ENCODE data around the gene CNOT6L. TPM values are rescaled to one million over a fixed set of nuclear protein-coding genes. Genes with fewer than 3 reads are reported as not detected.

Gene CNOT6L
- total and polyA plus RNA-seq, 2 of the 13 experiments (the other 11 are each of a cell fraction or from before 2014, with no cell fraction given), result 7.9 to 13.5 TPM

GRCh38 chr4:77833126-77833724 lies 14.1 kb upstream of the CNOT6L start:
- no peak overlapping the region for H3K4me3 ChIP-seq (replicated peaks in 1 of 3; ENCODE audit: insufficient read depth in 1 of 3, low read depth in 2 of 3, low read length in 3 of 3)
- ATAC-seq (no peak), DNase-seq (ENCODE audit: low spot score) (no peak), FAIRE-seq (no peak)
- H3K27ac ChIP-seq (ENCODE audit: extremely low read length, insufficient read depth, low read length), result no peak overlapping the region
- H3K9me3 ChIP-seq (ENCODE audit: low read length), result no peaks in the 10 kb centered on the region
- H3K27me3 ChIP-seq (ENCODE audit: control insufficient read depth in 1 of 2, insufficient read depth in 2 of 2, low read length in 2 of 2), result no peaks in the 10 kb centered on the region; a peak in 2 of 5 replicates
- H3K9ac ChIP-seq (ENCODE audit: insufficient read depth, low read depth, low read length), result no peak overlapping the region
- no TSS peak for BruUV-seq (replicated peaks)
- H3K79me2 ChIP-seq (ENCODE audit: insufficient read depth, low read length), result no peaks in the 10 kb centered on the region
- ChIA-PET POLR2A (no interaction called here), CTCF (ENCODE audit: low intra/inter-chr PET ratio, low total read pairs) (no interaction called here)
- in situ Hi-C loops (cut with HindIII; ENCODE audit: extremely low pct_ligation_motif_present, low pct_unique_long_range_greater_than_20kb) (no loop called here), intact Hi-C loops (cut with micrococcal nuclease; ENCODE audit: unreplicated experiment) (no loop called here)
- no peaks in the 10 kb centered on the region for H3K36me3 ChIP-seq (replicated peaks in 1 of 2; ENCODE audit: control insufficient read depth in 1 of 2, insufficient read depth in 2 of 2, low read length in 2 of 2)
- no peaks in the 10 kb centered on the region for H4K20me1 ChIP-seq (ENCODE audit: insufficient read depth, low read length)
- TF ChIP-seq ZSCAN25 (CRISPR knock-in tag; IDR thresholded peaks at IDR 0.05), result no peak
- no peak for TF ChIP-seq FOXK1 (CRISPR knock-in tag; IDR thresholded peaks at IDR 0.05; ENCODE audit: borderline replicate concordance, low read depth)
- no peak for TF ChIP-seq ZNF557 (CRISPR knock-in tag; IDR thresholded peaks at IDR 0.05)
- TF ChIP-seq SOX6 (IDR thresholded peaks at IDR 0.05), result no peak
- TF ChIP-seq SOX6 (CRISPR knock-in tag; IDR thresholded peaks at IDR 0.05), result no peak
- no peak for TF ChIP-seq NFE2 (CRISPR knock-in tag; IDR thresholded peaks at IDR 0.05)
- no peak for TF ChIP-seq U2AF2 (IDR thresholded peaks at IDR 0.05; ENCODE audit: low read depth, low read length)
- TF ChIP-seq SKIL (CRISPR knock-in tag; IDR thresholded peaks at IDR 0.05; ENCODE audit: borderline replicate concordance), result no peak
- no peak for TF ChIP-seq KMT2A (CRISPR knock-in tag; IDR thresholded peaks at IDR 0.05)
- no peak for TF ChIP-seq ZNF597 (CRISPR knock-in tag; IDR thresholded peaks at IDR 0.05)
- no peak for TF ChIP-seq CHD2 (IDR thresholded peaks at IDR 0.05; ENCODE audit: low read depth, low read length)
- WGBS (ENCODE audit: low lambda C conversion rate), result 4% methylated on average over 2 of the region's 2 CpGs
- peaks cover 6% of the 10 kb centered on the region for H3K4me1 ChIP-seq (ENCODE audit: insufficient read depth, low read length)
- H3K4me2 ChIP-seq (ENCODE audit: low read depth, low read length), result no peak overlapping the region
- no peak overlapping the region for H2AFZ ChIP-seq (ENCODE audit: low read length)
